ENCODE measurements around the gene TANC2. TPM values are rescaled to one million over a fixed set of nuclear protein-coding genes. Genes with fewer than 3 reads are reported as not detected.
"Not testable (repeated sequence)": the region's sequence is repeated elsewhere in the genome, so short reads cannot be mapped to it uniquely, and the experiment has no call there.

Gene TANC2
- polyA plus RNA-seq, 3 donors = 26.4 to 30.9 (median 27.1) TPM

GRCh38 chr17:62963296-62963695 lies 2.7 kb upstream of the TANC2 start:
- DNase-seq (ENCODE audit: low read depth in 3 of 3, low spot score in 2 of 3) = no peak

- no peak for DNase-seq (ENCODE audit: low read depth in 3 of 3, low spot score in 2 of 3)
These were observed 1.5 kb upstream of the TANC2 start for GRCh38 chr17:62964506-62964905.

GRCh38 chr17:62965174-62965685 lies 805 bp upstream of the TANC2 start:
- DNase-seq (ENCODE audit: low read depth in 3 of 3, low spot score in 2 of 3) = no peak

GRCh38 chr17:62966426-62967204 lies 580 bp downstream of the TANC2 start:
- no peak for DNase-seq (ENCODE audit: low read depth in 3 of 3, low spot score in 2 of 3)

GRCh38 chr17:62967205-62967529 lies 1.1 kb downstream of the TANC2 start:
- DNase-seq (ENCODE audit: low read depth in 3 of 3, low spot score in 2 of 3) = no peak

- DNase-seq (ENCODE audit: low read depth in 3 of 3, low spot score in 2 of 3) = peak; percentile 45 to 63 (median 62)
These were observed 2.4 kb downstream of the TANC2 start for GRCh38 chr17:62968445-62968923.

GRCh38 chr17:62970610-62971009 lies 4.6 kb downstream of the TANC2 start:
- DNase-seq (ENCODE audit: low read depth in 3 of 3, low spot score in 2 of 3) = no peak

- no peak for DNase-seq (ENCODE audit: low read depth in 3 of 3, low spot score in 2 of 3)
These were observed 5.8 kb downstream of the TANC2 start for GRCh38 chr17:62971853-62972252.

GRCh38 chr17:62974788-62975187 lies 8.8 kb downstream of the TANC2 start:
- no peak for DNase-seq (ENCODE audit: low read depth in 3 of 3, low spot score in 2 of 3)

GRCh38 chr17:62975206-62975605 lies 9.2 kb downstream of the TANC2 start:
- no peak for DNase-seq (ENCODE audit: low read depth in 3 of 3, low spot score in 2 of 3)

- DNase-seq (ENCODE audit: low read depth in 3 of 3, low spot score in 2 of 3) = not testable (repeated sequence)
These were observed 10.7 kb downstream of the TANC2 start for GRCh38 chr17:62976643-62977231.

- DNase-seq (ENCODE audit: low read depth in 3 of 3, low spot score in 2 of 3) = no peak
These were observed 14.8 kb downstream of the TANC2 start for GRCh38 chr17:62980842-62981241.

GRCh38 chr17:62981933-62982332 lies 15.9 kb downstream of the TANC2 start:
- no peak for DNase-seq (ENCODE audit: low read depth in 3 of 3, low spot score in 2 of 3)

GRCh38 chr17:62984801-62985200 lies 18.8 kb downstream of the TANC2 start:
- DNase-seq (ENCODE audit: low read depth in 3 of 3, low spot score in 2 of 3) = no peak

GRCh38 chr17:62986549-62986948 lies 20.5 kb downstream of the TANC2 start:
- DNase-seq (ENCODE audit: low read depth in 3 of 3, low spot score in 2 of 3) = no peak

GRCh38 chr17:62987136-62987535 lies 21.1 kb downstream of the TANC2 start:
- no peak for DNase-seq (ENCODE audit: low read depth in 3 of 3, low spot score in 2 of 3)

- DNase-seq (ENCODE audit: low read depth in 3 of 3, low spot score in 2 of 3) = no peak
These were observed 23.5 kb downstream of the TANC2 start for GRCh38 chr17:62989501-62989900.

GRCh38 chr17:62994931-62995330 lies 28.9 kb downstream of the TANC2 start:
- no peak for DNase-seq (ENCODE audit: low read depth in 3 of 3, low spot score in 2 of 3)

GRCh38 chr17:62995377-62995885 lies 29.4 kb downstream of the TANC2 start:
- no peak for DNase-seq (ENCODE audit: low read depth in 3 of 3, low spot score in 2 of 3)

GRCh38 chr17:62996221-62996620 lies 30.2 kb downstream of the TANC2 start:
- DNase-seq (ENCODE audit: low read depth in 3 of 3, low spot score in 2 of 3) = no peak

GRCh38 chr17:62998166-62998565 lies 32.1 kb downstream of the TANC2 start:
- DNase-seq (ENCODE audit: low read depth in 3 of 3, low spot score in 2 of 3) = no peak

Measured in right renal cortex interstitium (tissue), 3 donors.